H1 (cell line): ENCODE measurements around the gene PARD3. TPM values are rescaled to one million over a fixed set of nuclear protein-coding genes. Genes with fewer than 3 reads are reported as not detected.

ENCODE experiments used
- CTCF ChIA-PET: fragments of 300-600 bp; sonication (Branson Sonifier 250); formaldehyde crosslinking; loops from one replicate; lab custom pipeline; 2021; ENCODE audit not compliant: partially characterized antibody; lab: Charles Lee
- POLR2A ChIA-PET: fragments of 300-600 bp; sonication (Branson Sonifier 250); formaldehyde crosslinking; loops from one replicate; lab custom pipeline; 2021; ENCODE audit warnings: inconsistent platforms; ENCODE audit not compliant: partially characterized antibody; lab: Charles Lee
- DNase-seq, 2 experiments: peaks; one replicate each; pipeline versions ENCODE4 v3.0.0 to v3.0.0-alpha.2; 2010 to 2022; ENCODE audit warnings: low spot score in 2 of 2, low read depth in 1 of 2, mixed read lengths in 1 of 2
- FAIRE-seq: peaks from 2 replicates; lab custom pipeline; 2011; peaks lifted over from hg19 to GRCh38; lab: Jason Lieb, UNC
- H2AFZ ChIP-seq: 2 replicates; pipeline ENCODE4 v1.8.1; 2012; ENCODE audit warnings: low read length, inconsistent platforms
- H2AK5ac ChIP-seq: 2 replicates; pipeline ENCODE4 v1.6.1; 2013; ENCODE audit warnings: low read depth, low read length
- H2BK120ac ChIP-seq: replicated peaks from 2 replicates; pipeline ENCODE3; 2013; ENCODE audit warnings: low read depth, low read length, inconsistent platforms
- H2BK12ac ChIP-seq: 2 replicates; pipeline ENCODE4 v1.6.1; 2013; ENCODE audit warnings: low read depth, low read length
- H2BK15ac ChIP-seq: 2 replicates; pipeline ENCODE4 v1.6.1; 2013; ENCODE audit warnings: low read length
- H2BK20ac ChIP-seq: 2 replicates; pipeline ENCODE4 v1.6.1; 2013; ENCODE audit warnings: low read length
- H2BK5ac ChIP-seq: 2 replicates; pipeline ENCODE4 v1.6.1; 2013; ENCODE audit warnings: low read depth, low read length
- H3K14ac ChIP-seq: 2 replicates; pipeline ENCODE4 v1.6.1; 2013; ENCODE audit warnings: inconsistent platforms; ENCODE audit not compliant: insufficient read length
- H3K18ac ChIP-seq: 2 replicates; pipeline ENCODE4 v1.6.1; 2013; ENCODE audit warnings: low read length; ENCODE audit errors: extremely low read depth
- H3K23ac ChIP-seq: 2 replicates; pipeline ENCODE4 v1.6.1; 2013; ENCODE audit warnings: inconsistent platforms; ENCODE audit not compliant: insufficient read length
- H3K23me2 ChIP-seq: 2 replicates; pipeline ENCODE4 v1.6.1; 2013; ENCODE audit warnings: low read depth, low read length
- H3K27ac ChIP-seq: 2 replicates; pipeline ENCODE4 v1.6.1; 2011; ENCODE audit warnings: low read depth, low read length, inconsistent platforms
- H3K27me3 ChIP-seq, 4 experiments: replicated peaks in 1 of 4; 1 replicate in 1 of 4; 2 replicates in 3 of 4; pipeline versions ENCODE4 v1.6.1 to v1.8.1; 2011 to 2013; ENCODE audit warnings: low read length in 3 of 4, mild to moderate bottlenecking in 3 of 4, inconsistent platforms in 2 of 4, mixed read lengths in 2 of 4, moderate library complexity in 1 of 4; ENCODE audit not compliant: control insufficient read depth in 3 of 4, insufficient read depth in 3 of 4; ENCODE audit errors: extremely low read depth in 1 of 4
- H3K36me3 ChIP-seq, 4 experiments: 2 replicates each; pipeline versions ENCODE4 v1.6.1 to v1.8.1; 2011 to 2013; ENCODE audit warnings: mild to moderate bottlenecking in 4 of 4, low read length in 3 of 4, moderate library complexity in 2 of 4, control low read depth in 1 of 4, inconsistent platforms in 1 of 4; ENCODE audit not compliant: insufficient read depth in 4 of 4, control insufficient read depth in 2 of 4
- H3K4ac ChIP-seq: replicated peaks from 2 replicates; pipeline ENCODE3; 2013; ENCODE audit warnings: low read length, low read depth, mixed read lengths, inconsistent platforms; ENCODE audit not compliant: insufficient read length
- H3K4me1 ChIP-seq, 4 experiments: replicated peaks in 1 of 4; 1 replicate in 1 of 4; 2 replicates in 3 of 4; pipeline versions ENCODE4 v1.6.1 to v1.8.1; 2011 to 2013; ENCODE audit warnings: low read length in 3 of 4, inconsistent platforms in 2 of 4, mixed read lengths in 1 of 4; ENCODE audit not compliant: insufficient read depth in 4 of 4, control insufficient read depth in 3 of 4
- H3K4me2 ChIP-seq, 2 experiments: 2 replicates each; pipeline versions ENCODE4 v1.6.1 to v1.8.1; 2011 to 2013; ENCODE audit warnings: low read depth in 2 of 2, low read length in 2 of 2, control low read depth in 1 of 2, inconsistent platforms in 1 of 2, mild to moderate bottlenecking in 1 of 2; ENCODE audit not compliant: insufficient read depth in 1 of 2
- H3K4me3 ChIP-seq, 4 experiments: fragments of 200-600, 300-600 bp in 1 of 4; sonication (generic), shearing (Covaris generic), sonication (Bioruptor Twin) in 1 of 4; 2 replicates each; pipeline versions ENCODE4 v1.5.1 to v1.8.1; 2011 to 2016; ENCODE audit warnings: low read length in 4 of 4, low read depth in 3 of 4, control low read depth in 2 of 4, inconsistent platforms in 2 of 4, mild to moderate bottlenecking in 2 of 4, mixed read lengths in 1 of 4, moderate library complexity in 1 of 4; ENCODE audit not compliant: insufficient read depth in 2 of 4; ENCODE audit errors: extremely low read depth in 1 of 4
- H3K56ac ChIP-seq: replicated peaks from 2 replicates; pipeline ENCODE3; 2013; ENCODE audit warnings: low read depth, mild to moderate bottlenecking, mixed read lengths, low read length, inconsistent platforms; ENCODE audit not compliant: insufficient read length
- H3K79me1 ChIP-seq: 2 replicates; pipeline ENCODE4 v1.6.1; 2013; ENCODE audit warnings: low read depth, low read length, control low read depth
- H3K79me2 ChIP-seq, 2 experiments: 2 replicates each; pipeline versions ENCODE4 v1.6.1 to v1.8.1; 2012 to 2013; ENCODE audit warnings: low read length in 2 of 2, mild to moderate bottlenecking in 2 of 2, inconsistent platforms in 1 of 2; ENCODE audit not compliant: insufficient read depth in 2 of 2, control insufficient read depth in 1 of 2
- H3K9ac ChIP-seq, 4 experiments: replicated peaks in 1 of 4; 1 replicate in 1 of 4; 2 replicates in 3 of 4; pipeline versions ENCODE4 v1.6.1 to v1.8.1; 2011 to 2013; ENCODE audit warnings: low read depth in 3 of 4, low read length in 3 of 4, control low read depth in 2 of 4, mild to moderate bottlenecking in 2 of 4, moderate library complexity in 2 of 4, inconsistent platforms in 1 of 4; ENCODE audit errors: extremely low read depth in 1 of 4
- H3K9me3 ChIP-seq, 2 experiments: 2 replicates each; pipeline versions ENCODE4 v1.6.1 to v1.8.1; 2012 to 2013; ENCODE audit warnings: mild to moderate bottlenecking in 2 of 2, moderate library complexity in 2 of 2, control low read depth in 1 of 2, inconsistent platforms in 1 of 2, low read depth in 1 of 2, low read length in 1 of 2, mixed read lengths in 1 of 2; ENCODE audit not compliant: insufficient read depth in 2 of 2
- H4K20me1 ChIP-seq, 2 experiments: replicated peaks in 1 of 2; 2 replicates each; pipeline versions ENCODE3 to v1.8.1; 2011 to 2013; ENCODE audit warnings: inconsistent platforms in 2 of 2, low read length in 2 of 2, mild to moderate bottlenecking in 1 of 2; ENCODE audit not compliant: insufficient read depth in 2 of 2, control insufficient read depth in 1 of 2
- H4K5ac ChIP-seq: 2 replicates; pipeline ENCODE4 v1.6.1; 2013; ENCODE audit warnings: low read length, low read depth, mixed read lengths, inconsistent platforms; ENCODE audit not compliant: insufficient read length
- H4K8ac ChIP-seq: 2 replicates; pipeline ENCODE4 v1.8.0; 2013; ENCODE audit warnings: mild to moderate bottlenecking, moderate library complexity, low read length, inconsistent platforms; ENCODE audit not compliant: insufficient read depth; ENCODE audit errors: extremely low read depth
- H4K91ac ChIP-seq: replicated peaks from 2 replicates; pipeline ENCODE3; 2013; ENCODE audit warnings: low read length, mixed read lengths, inconsistent platforms; ENCODE audit not compliant: insufficient read length
- CBX8 ChIP-seq: fragments of 300-800, 300-1000 bp; sonication (generic); IDR thresholded peaks from 2 replicates; pipeline ENCODE4 v1.7.1; 2016; ENCODE audit warnings: low read depth, low read length, borderline replicate concordance
- CTBP2 ChIP-seq: IDR thresholded peaks from 2 replicates; pipeline ENCODE4 v1.7.0; 2011; ENCODE audit warnings: borderline replicate concordance, mild to moderate bottlenecking, moderate library complexity, mixed read lengths, low read length; ENCODE audit not compliant: insufficient read depth, insufficient read length
- EP300 ChIP-seq, 2 experiments: IDR thresholded peaks; 1 replicate in 1 of 2; 2 replicates in 1 of 2; pipeline ENCODE4 v1.6.1; 2011 to 2012; ENCODE audit warnings: low read depth in 2 of 2, low read length in 2 of 2, mild to moderate bottlenecking in 2 of 2, borderline replicate concordance in 1 of 2, inconsistent platforms in 1 of 2, moderate library complexity in 1 of 2
- RXRA ChIP-seq: IDR thresholded peaks from 2 replicates; pipeline ENCODE4 v1.6.1; 2011; ENCODE audit warnings: low read depth, mild to moderate bottlenecking, low read length, moderate library complexity; ENCODE audit not compliant: insufficient read depth
- SP1 ChIP-seq: IDR thresholded peaks from 2 replicates; pipeline ENCODE4 v1.6.1; 2011; ENCODE audit warnings: low read depth, low read length
- SP2 ChIP-seq: IDR thresholded peaks from 2 replicates; pipeline ENCODE4 v1.6.1; 2012; ENCODE audit warnings: mild to moderate bottlenecking, low read length, inconsistent platforms
- TCF12 ChIP-seq: IDR thresholded peaks from 2 replicates; pipeline ENCODE4 v1.6.1; 2011; ENCODE audit warnings: low read depth, mild to moderate bottlenecking, low read length
- TEAD4 ChIP-seq: IDR thresholded peaks from 2 replicates; pipeline ENCODE4 v1.6.1; 2012; ENCODE audit warnings: low read depth, low read length, inconsistent platforms, mixed read lengths
- WGBS, 2 experiments: shearing (Covaris generic) in 1 of 2; methylation state at CpG; one replicate each; pipeline versions ENCODE4 v1.1.6 to v1.1.7; 2013 to 2015; ENCODE audit warnings: low lambda C conversion rate in 2 of 2, mixed read lengths in 2 of 2, inconsistent platforms in 1 of 2, low coverage in 1 of 2, missing lambda C conversion rate in 1 of 2; ENCODE audit not compliant: insufficient replicate concordance in 2 of 2, insufficient coverage in 1 of 2, insufficient read length in 1 of 2; ENCODE audit errors: extremely low coverage in 1 of 2, missing lambda C conversion rate in 1 of 2; 5-methylcytosine and 5-hydroxymethylcytosine counted together
- polyA plus RNA-seq, 7 experiments: library from polyadenylated mRNA; depleted of rRNA in 3 of 7; stranded (reverse) in 5 of 7; unstranded in 2 of 7; fragments of >200 nt in 5 of 7; fragments of 200-250 nt in 2 of 7; gene quantifications; 1 replicate in 5 of 7; 2 replicates in 1 of 7; 4 replicates in 1 of 7; pipeline versions ENCODE4 v1.2.1 to v1.2.3, GENCODE V29; 2011 to 2013; ENCODE audit warnings: missing spikeins in 2 of 7, mixed read lengths in 2 of 7
- total RNA-seq: library from RNA; stranded (reverse); fragmentation: NEBNext Ultra II Directional; extraction: Animal tissue kit (Norgen Biotek cat#: 25700); gene quantifications from 2 replicates; pipeline ENCODE4 v1.2.1, GENCODE V29; 2021
- TF ChIP-seq, protein P1 (sequence below), 3 experiments: IDR thresholded peaks; 1 replicate in 2 of 3; 2 replicates in 1 of 3; pipeline versions ENCODE4 v1.5.1 to v1.6.1; 2011; ENCODE audit warnings: low read length in 3 of 3, mild to moderate bottlenecking in 3 of 3, inconsistent platforms in 2 of 3, low read depth in 1 of 3, moderate library complexity in 1 of 3; ENCODE audit not compliant: insufficient read depth in 1 of 3; ENCODE audit errors: control extremely low read depth in 1 of 3

The PARD3 gene
- total and polyA plus RNA-seq, 2 of the 8 experiments (the other 6 are each of a cell fraction or from before 2014, with no cell fraction given), result 19.7 to 49.1 TPM

DNA sequence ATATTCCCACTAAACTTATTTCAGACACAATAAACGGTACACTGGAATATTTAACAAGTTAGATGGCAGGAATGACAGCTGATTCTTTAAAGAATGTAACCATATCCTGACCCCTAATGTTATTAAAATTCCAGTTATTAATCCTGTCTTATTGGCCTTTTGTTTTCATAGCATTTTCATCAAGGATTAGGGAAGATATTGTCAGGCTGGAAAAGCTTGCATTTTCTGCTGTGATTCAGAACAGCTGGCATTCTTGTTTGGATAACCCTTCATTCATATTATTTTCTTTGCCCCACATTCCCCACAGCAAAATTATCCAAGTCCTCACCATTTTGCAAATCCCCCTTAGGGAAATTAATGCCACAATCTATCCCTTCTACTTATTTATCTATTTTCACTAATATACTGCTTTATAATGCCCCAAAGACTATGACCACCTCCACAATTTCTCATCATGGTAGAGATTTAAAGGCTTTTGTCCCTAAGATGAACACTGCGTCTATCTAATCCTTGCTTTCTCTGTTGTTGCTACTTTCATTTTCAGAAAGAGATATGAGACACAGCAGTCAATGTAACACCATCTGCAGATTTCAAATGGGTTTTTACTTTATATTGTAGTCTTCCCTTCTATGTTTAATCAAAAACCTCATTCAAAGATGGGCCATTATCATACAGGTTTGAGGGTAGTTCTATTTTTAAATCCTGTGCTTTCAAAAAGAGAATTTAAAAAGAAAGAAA lies 475.1 kb downstream of the PARD3 start:
- CTCF ChIA-PET, result interaction anchor here (1.2 kb wide), 1 partner anchor 12 kb away, joined by 3 read pairs; no protein-coding TSS in a partner anchor
- Histone ChIP-seq H3K79me2 (no peaks in the 10 kb centered on the region), H3K79me1 (no peaks in the 10 kb centered on the region), H3K14ac (no peak overlapping the region), H3K36me3 (peaks cover 0 to 3% (median 0%) of the 10 kb centered on the region in 4 experiments; a peak in 1 of 8 replicates), H4K20me1 (no peaks in the 10 kb centered on the region), H4K8ac (no peak overlapping the region), H3K9ac (no peak overlapping the region), H2AK5ac (no peak overlapping the region), H2BK20ac (no peak overlapping the region), H4K5ac (no peak overlapping the region), H2BK5ac (no peak overlapping the region), H3K27me3 (no peaks in the 10 kb centered on the region), H2AFZ (no peak overlapping the region), H3K4ac (no peak overlapping the region), H2BK15ac (no peak overlapping the region), H3K18ac (no peak overlapping the region)
- FAIRE-seq (no peak), DNase-seq (no peak)
- TF ChIP-seq CTBP2, result no peak
- TF ChIP-seq CBX8, result no peak
- no peak for TF ChIP-seq SP1
- TF ChIP-seq SP2, result no peak
- TF ChIP-seq TCF12, result no peak
- TF ChIP-seq, protein P1, sequence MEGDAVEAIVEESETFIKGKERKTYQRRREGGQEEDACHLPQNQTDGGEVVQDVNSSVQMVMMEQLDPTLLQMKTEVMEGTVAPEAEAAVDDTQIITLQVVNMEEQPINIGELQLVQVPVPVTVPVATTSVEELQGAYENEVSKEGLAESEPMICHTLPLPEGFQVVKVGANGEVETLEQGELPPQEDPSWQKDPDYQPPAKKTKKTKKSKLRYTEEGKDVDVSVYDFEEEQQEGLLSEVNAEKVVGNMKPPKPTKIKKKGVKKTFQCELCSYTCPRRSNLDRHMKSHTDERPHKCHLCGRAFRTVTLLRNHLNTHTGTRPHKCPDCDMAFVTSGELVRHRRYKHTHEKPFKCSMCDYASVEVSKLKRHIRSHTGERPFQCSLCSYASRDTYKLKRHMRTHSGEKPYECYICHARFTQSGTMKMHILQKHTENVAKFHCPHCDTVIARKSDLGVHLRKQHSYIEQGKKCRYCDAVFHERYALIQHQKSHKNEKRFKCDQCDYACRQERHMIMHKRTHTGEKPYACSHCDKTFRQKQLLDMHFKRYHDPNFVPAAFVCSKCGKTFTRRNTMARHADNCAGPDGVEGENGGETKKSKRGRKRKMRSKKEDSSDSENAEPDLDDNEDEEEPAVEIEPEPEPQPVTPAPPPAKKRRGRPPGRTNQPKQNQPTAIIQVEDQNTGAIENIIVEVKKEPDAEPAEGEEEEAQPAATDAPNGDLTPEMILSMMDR (IDR thresholded peaks at IDR 0.05; ENCODE audit: control extremely low read depth in 1 of 3, insufficient read depth in 1 of 3, low read depth in 1 of 3, low read length in 3 of 3), result no peak
- TF ChIP-seq TEAD4, result no peak
- TF ChIP-seq RXRA, result no peak
- no peak for TF ChIP-seq EP300 (IDR thresholded peaks at IDR 0.05; ENCODE audit: borderline replicate concordance in 1 of 2, low read depth in 2 of 2, low read length in 2 of 2)
- TF ChIP-seq, all 59 proteins: peak for 0
- no peak overlapping the region for H3K23ac ChIP-seq
- H3K27ac ChIP-seq, result no peak overlapping the region
- H3K4me3 ChIP-seq, result no peak overlapping the region
- H3K9me3 ChIP-seq, result no peaks in the 10 kb centered on the region
- POLR2A ChIA-PET, result no interaction called here
- H2BK120ac ChIP-seq, result no peak overlapping the region
- H3K56ac ChIP-seq, result no peak overlapping the region
- no peaks in the 10 kb centered on the region for H3K4me1 ChIP-seq
- no peaks in the 10 kb centered on the region for H3K23me2 ChIP-seq
- no peak overlapping the region for H4K91ac ChIP-seq
- H2BK12ac ChIP-seq, result no peak overlapping the region
- WGBS, 2 experiments, result 98% methylated on average over 2 of the region's 2 CpGs; no CpG with 5 or more reads in 1 of the 2 experiments
- no peak overlapping the region for H3K4me2 ChIP-seq
